Ectodermal cell (in vitro differentiated cells): ENCODE data around the gene ANKRD39.

Source experiments
- H3K27ac ChIP-seq: 2 replicates; pipeline ENCODE4 v1.7.0; 2013; ENCODE audit warnings: mild to moderate bottlenecking, low read depth, low read length; ENCODE audit not compliant: insufficient read depth, poor library complexity, severe bottlenecking
- H3K27me3 ChIP-seq: 2 replicates; pipeline ENCODE4 v1.7.0; 2013; ENCODE audit warnings: mild to moderate bottlenecking, low read length; ENCODE audit not compliant: insufficient read depth, control insufficient read depth, poor library complexity, severe bottlenecking
- H3K36me3 ChIP-seq: one replicate; pipeline ENCODE4 v1.7.0; 2013; ENCODE audit warnings: low read length; ENCODE audit not compliant: control insufficient read depth, insufficient read depth
- H3K4me1 ChIP-seq: one replicate; pipeline ENCODE4 v1.7.0; 2013; ENCODE audit warnings: low read length; ENCODE audit not compliant: control insufficient read depth, insufficient read depth
- H3K4me3 ChIP-seq: 2 replicates; pipeline ENCODE4 v1.7.0; 2013; ENCODE audit warnings: low read depth, low read length, control low read depth; ENCODE audit not compliant: insufficient read depth
- H3K9me3 ChIP-seq: 2 replicates; pipeline ENCODE4 v1.7.0; 2013; ENCODE audit warnings: mild to moderate bottlenecking, low read length, moderate library complexity; ENCODE audit not compliant: control insufficient read depth
- WGBS, 2 experiments: methylation state at CpG; one replicate each; pipeline ENCODE4 v1.1.7; 2013; ENCODE audit warnings: missing lambda C conversion rate in 2 of 2; 5-methylcytosine and 5-hydroxymethylcytosine counted together

The ANKRD39 gene

GRCh38 chr2:96856776-96857666, 795 bp downstream of the ANKRD39 start:
- H3K9me3 ChIP-seq: no peaks in the 10 kb centered on the region
- no peak overlapping the region for H3K27ac ChIP-seq
- no peaks in the 10 kb centered on the region for H3K27me3 ChIP-seq
- peak overlapping the region; percentile 73 for H3K4me3 ChIP-seq
- peaks cover 12% of the 10 kb centered on the region for H3K4me1 ChIP-seq
- 24 to 25% methylated on average over 27 of the region's 27 CpGs for WGBS, 2 experiments
- H3K36me3 ChIP-seq: peaks cover 14% of the 10 kb centered on the region

- Histone ChIP-seq H3K27ac (no peak overlapping the region), H3K27me3 (no peaks in the 10 kb centered on the region), H3K36me3 (peaks cover 12% of the 10 kb centered on the region), H3K9me3 (no peaks in the 10 kb centered on the region), H3K4me3 (no peak overlapping the region), H3K4me1 (peaks cover 7% of the 10 kb centered on the region)
- WGBS, 2 experiments: 96% methylated on average over 15 of the region's 15 CpGs
Measured at GRCh38 chr2:96853321-96853720, 4.5 kb downstream of the ANKRD39 start.

DNA sequence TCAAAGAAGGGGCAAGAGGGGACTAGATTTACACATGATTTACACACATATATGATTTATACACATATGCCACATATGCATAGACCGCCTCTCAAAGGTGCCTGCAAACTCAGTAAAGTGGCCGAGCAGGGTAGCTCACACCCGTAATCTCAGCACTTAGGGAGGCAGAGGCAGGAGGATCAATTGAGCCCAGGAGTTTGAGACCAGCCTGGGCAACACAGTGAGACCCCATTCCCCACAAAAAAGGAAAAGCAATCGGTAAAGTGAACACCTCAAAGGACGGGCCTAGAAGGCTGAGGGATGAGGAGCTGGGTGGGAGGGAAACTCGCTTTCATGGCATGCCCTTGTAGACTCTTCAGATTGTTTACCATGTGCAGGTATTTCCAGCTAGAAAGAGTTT, 5.1 kb downstream of the ANKRD39 start:
- H3K4me1 ChIP-seq: peaks cover 7% of the 10 kb centered on the region
- no peak overlapping the region for H3K27ac ChIP-seq
- H3K9me3 ChIP-seq: no peaks in the 10 kb centered on the region
- WGBS, 2 experiments: 91 to 92% methylated on average over 6 of the region's 6 CpGs
- H3K4me3 ChIP-seq: no peak overlapping the region
- H3K27me3 ChIP-seq: no peaks in the 10 kb centered on the region
- peaks cover 12% of the 10 kb centered on the region for H3K36me3 ChIP-seq

DNA sequence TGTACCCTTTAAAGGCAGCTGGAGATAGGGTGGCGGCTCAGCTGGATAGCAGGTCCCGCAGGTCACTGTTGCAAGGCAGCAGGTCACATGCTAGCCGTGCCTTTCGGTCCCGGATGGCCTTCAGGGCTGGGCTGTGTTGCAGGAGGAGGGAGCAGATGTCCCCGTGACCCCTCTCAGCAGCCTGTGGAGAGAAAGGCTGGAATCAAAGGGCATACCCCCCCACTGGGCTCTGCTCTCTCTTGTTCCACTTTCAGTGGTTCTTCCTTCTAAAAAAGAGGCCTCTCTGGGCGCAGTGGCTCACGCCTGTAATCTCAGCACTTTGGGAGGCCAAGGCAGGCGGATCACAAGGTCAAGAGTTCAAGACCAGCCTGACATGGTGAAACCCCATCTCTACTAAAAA, 9.6 kb downstream of the ANKRD39 start:
- Histone ChIP-seq H3K4me1 (no peaks in the 10 kb centered on the region), H3K4me3 (no peak overlapping the region), H3K27me3 (no peaks in the 10 kb centered on the region), H3K36me3 (peaks cover 12% of the 10 kb centered on the region), H3K27ac (no peak overlapping the region), H3K9me3 (no peaks in the 10 kb centered on the region)
- WGBS, 2 experiments: 66 to 75% methylated on average over 9 of the region's 9 CpGs

DNA sequence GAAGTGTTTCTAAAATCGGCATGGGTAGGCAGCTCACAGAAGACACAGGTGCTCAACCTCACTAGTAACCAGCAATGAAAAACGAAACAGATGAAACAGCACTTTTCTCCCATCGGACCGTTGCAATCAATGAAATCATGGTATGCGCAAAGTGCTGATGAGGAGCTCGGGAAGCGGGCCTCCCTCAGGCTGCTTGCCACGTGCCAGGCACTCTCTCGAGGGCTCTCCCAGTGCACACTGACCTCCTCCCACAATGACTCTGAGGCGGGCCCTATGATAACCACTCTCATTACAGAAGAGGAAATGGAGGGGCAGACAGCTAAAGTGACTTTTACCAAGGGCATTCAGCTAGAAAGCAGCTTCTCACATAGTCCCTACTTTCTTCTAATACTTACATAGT, 10.2 kb downstream of the ANKRD39 start:
- H3K9me3 ChIP-seq: no peaks in the 10 kb centered on the region
- WGBS, 2 experiments: 89 to 95% methylated on average over 10 of the region's 10 CpGs
- no peak overlapping the region for H3K4me3 ChIP-seq
- peaks cover 12% of the 10 kb centered on the region for H3K36me3 ChIP-seq
- no peaks in the 10 kb centered on the region for H3K27me3 ChIP-seq
- H3K4me1 ChIP-seq: no peaks in the 10 kb centered on the region
- H3K27ac ChIP-seq: no peak overlapping the region

- Histone ChIP-seq H3K9me3 (no peaks in the 10 kb centered on the region), H3K27me3 (no peaks in the 10 kb centered on the region), H3K36me3 (peaks cover 12% of the 10 kb centered on the region), H3K27ac (no peak overlapping the region), H3K4me1 (no peaks in the 10 kb centered on the region), H3K4me3 (no peak overlapping the region)
- 98% methylated on average over 5 of the region's 5 CpGs for WGBS, 2 experiments
Measured at GRCh38 chr2:96846825-96847224, 11.0 kb downstream of the ANKRD39 start.

- no peak overlapping the region for H3K27ac ChIP-seq
- H3K4me3 ChIP-seq: no peak overlapping the region
- H3K9me3 ChIP-seq: no peaks in the 10 kb centered on the region
- 90% methylated on average over 17 of the region's 17 CpGs for WGBS, 2 experiments
- no peaks in the 10 kb centered on the region for H3K36me3 ChIP-seq
- no peaks in the 10 kb centered on the region for H3K27me3 ChIP-seq
- H3K4me1 ChIP-seq: no peaks in the 10 kb centered on the region
Measured at GRCh38 chr2:96844405-96844808, 13.4 kb downstream of the ANKRD39 start.

DNA sequence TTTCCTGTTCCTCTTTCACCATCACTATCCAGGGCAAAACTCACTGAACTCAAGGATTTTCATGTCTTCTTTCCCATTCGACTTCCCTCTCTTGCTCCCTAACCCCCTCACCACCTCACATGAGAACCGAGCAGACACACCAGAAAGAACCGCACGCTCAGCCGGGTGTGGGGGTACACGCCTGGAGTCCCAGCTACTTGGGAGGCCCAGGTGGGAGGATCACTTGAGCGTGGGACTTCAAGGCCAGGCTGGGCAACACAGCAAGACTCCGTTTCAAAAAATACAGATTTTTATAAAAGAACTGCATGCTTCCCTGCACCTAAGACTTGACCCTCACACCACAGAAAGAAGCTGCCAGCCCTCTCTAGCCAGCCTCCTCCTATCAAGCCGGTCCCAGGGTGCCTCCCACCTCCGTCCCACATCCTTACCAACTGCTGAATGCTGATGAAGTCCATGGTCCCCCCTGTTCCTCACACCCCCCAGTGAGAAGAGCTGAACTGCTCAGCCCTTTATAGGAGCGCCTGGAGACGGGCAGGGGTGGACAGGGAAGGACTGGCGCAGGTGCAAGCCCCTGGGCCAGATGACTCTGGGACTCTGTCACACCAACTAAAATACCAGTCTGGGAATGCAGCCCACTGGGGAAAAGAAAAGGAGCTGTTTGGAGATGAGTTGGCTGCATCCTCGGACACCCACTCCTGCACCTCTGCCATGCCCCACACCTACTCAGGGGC, 14.1 kb downstream of the ANKRD39 start, which contains the start of gene ANKRD23:
Gene ANKRD23, minus strand, starts transcription at position 484 of the 731 bp plus-strand sequence. Its CDS starts 29 bp downstream, at position 455.
- H3K4me1 ChIP-seq: no peaks in the 10 kb centered on the region
- H3K27me3 ChIP-seq: no peaks in the 10 kb centered on the region
- no peaks in the 10 kb centered on the region for H3K36me3 ChIP-seq
- no peak within 1 kb of the TSS for H3K27ac ChIP-seq
- 94% methylated on average over 14 of the region's 14 CpGs for WGBS, 2 experiments
- no peaks in the 10 kb centered on the region for H3K9me3 ChIP-seq
- H3K4me3 ChIP-seq: no peak within 1 kb of the TSS

- Histone ChIP-seq H3K9me3 (no peaks in the 10 kb centered on the region), H3K27me3 (no peaks in the 10 kb centered on the region), H3K36me3 (no peaks in the 10 kb centered on the region), H3K4me3 (no peak overlapping the region), H3K27ac (no peak overlapping the region), H3K4me1 (no peaks in the 10 kb centered on the region)
- 92% methylated on average over 7 of the region's 7 CpGs for WGBS, 2 experiments
Measured at GRCh38 chr2:96842600-96842999, 15.2 kb downstream of the ANKRD39 start.
